ENCODE data around the gene MYO16.
"Not testable (repeated sequence)": the region's sequence is repeated elsewhere in the genome, so short reads cannot be mapped to it uniquely, and the experiment has no call there.

Gene MYO16

DNA sequence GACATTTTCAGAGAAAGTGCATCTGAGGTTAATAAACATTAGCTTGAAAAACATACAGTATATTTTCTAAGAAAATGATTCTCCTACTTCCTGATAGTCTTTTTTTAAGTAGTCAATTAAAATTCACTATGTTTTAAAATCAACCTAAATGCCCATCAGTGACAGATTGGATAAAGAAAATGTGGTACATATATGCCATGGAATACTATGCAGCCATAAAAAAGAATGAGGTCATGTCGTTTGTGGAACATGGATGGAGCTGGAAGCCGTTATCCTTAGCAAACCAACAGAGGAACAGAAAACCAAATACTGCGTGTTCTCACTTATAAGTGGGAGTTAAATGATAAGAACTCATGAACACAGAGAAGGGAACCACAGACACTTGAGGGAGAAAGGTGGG lies 462.8 kb downstream of the MYO16 start:
- not testable (repeated sequence) for H3K9ac ChIP-seq (ENCODE audit: low read depth, low read length); H3K36me3 ChIP-seq (ENCODE audit: control insufficient read depth, insufficient read depth, low read length); H3K27ac ChIP-seq (ENCODE audit: low read depth, low read length); H3K27me3 ChIP-seq (ENCODE audit: control insufficient read depth, insufficient read depth, low read length); H3K9me3 ChIP-seq (ENCODE audit: control insufficient read depth, insufficient read depth, low read length); H3K4me3 ChIP-seq (ENCODE audit: low read depth, low read length); H3K4me1 ChIP-seq (ENCODE audit: control insufficient read depth, insufficient read depth, low read length)

DNA sequence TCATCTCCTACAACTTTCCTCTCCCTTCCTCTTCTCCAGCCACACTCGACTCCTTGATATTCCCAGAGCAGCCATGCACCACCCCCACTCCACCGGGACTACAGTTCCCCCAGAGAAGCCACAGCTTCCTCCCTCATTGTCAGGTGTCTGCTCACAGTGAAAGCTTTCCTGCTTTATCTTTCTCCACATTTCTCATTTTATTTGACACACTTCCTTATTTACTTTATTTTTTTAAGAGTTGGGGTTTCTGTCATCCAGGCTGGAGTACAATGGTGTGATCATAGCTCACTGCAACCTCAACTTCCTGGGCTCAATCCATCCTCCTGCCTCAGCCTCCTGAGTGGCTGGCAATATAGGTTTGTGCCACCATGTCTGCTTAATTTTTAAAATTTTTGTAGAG lies 464.6 kb downstream of the MYO16 start:
- Histone ChIP-seq H3K4me3 (ENCODE audit: low read depth, low read length) (no peak overlapping the region), H3K9me3 (ENCODE audit: control insufficient read depth, insufficient read depth, low read length) (no peaks in the 10 kb centered on the region), H3K36me3 (ENCODE audit: control insufficient read depth, insufficient read depth, low read length) (no peaks in the 10 kb centered on the region), H3K4me1 (ENCODE audit: control insufficient read depth, insufficient read depth, low read length) (no peaks in the 10 kb centered on the region), H3K9ac (ENCODE audit: low read depth, low read length) (no peak overlapping the region), H3K27me3 (ENCODE audit: control insufficient read depth, insufficient read depth, low read length) (no peaks in the 10 kb centered on the region), H3K27ac (ENCODE audit: low read depth, low read length) (no peak overlapping the region)

DNA sequence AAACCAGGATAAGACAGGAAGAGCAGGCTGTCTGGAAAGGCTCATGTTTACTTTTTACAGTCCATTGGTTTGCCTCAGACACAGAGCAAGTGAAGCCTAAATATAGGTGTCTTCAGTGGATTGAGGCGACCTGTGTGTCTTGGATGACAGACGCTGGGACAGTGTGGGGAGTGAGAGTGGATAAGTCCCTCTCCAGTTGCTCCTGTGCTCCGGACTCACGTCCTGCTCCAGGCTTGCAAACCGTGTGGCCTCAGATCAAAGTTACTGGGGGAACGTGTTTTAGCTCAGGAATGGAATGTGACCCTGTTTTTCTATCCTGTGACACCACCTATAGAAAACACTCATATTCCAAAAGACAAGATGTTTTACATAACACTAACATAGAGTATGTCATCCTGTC lies 465.7 kb downstream of the MYO16 start:
- no peaks in the 10 kb centered on the region for H3K36me3 ChIP-seq (ENCODE audit: control insufficient read depth, insufficient read depth, low read length)
- no peak overlapping the region for H3K4me3 ChIP-seq (ENCODE audit: low read depth, low read length)
- no peaks in the 10 kb centered on the region for H3K9me3 ChIP-seq (ENCODE audit: control insufficient read depth, insufficient read depth, low read length)
- no peaks in the 10 kb centered on the region for H3K27me3 ChIP-seq (ENCODE audit: control insufficient read depth, insufficient read depth, low read length)
- H3K4me1 ChIP-seq (ENCODE audit: control insufficient read depth, insufficient read depth, low read length): no peaks in the 10 kb centered on the region
- no peak overlapping the region for H3K9ac ChIP-seq (ENCODE audit: low read depth, low read length)
- H3K27ac ChIP-seq (ENCODE audit: low read depth, low read length): no peak overlapping the region

DNA sequence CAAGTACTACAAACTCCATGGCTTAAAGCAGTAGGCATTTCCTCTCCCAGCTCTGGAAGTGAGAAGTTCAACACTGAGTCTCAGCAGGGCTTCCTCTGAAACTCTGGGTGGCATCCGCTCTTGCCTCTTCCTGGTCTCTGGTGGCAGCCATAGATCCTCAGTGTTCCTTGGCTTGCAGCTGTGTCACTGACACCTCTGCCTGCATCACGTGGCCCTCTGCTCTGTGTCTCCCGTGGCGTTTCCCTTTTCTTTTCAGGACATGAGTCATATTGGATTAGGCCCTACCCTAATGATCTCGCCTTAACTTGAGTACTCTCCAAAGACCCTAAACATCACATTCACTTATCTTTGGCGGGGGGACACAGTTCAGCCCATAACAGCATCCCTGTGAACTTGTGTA lies 466.7 kb downstream of the MYO16 start:
- H3K27me3 ChIP-seq (ENCODE audit: control insufficient read depth, insufficient read depth, low read length): no peaks in the 10 kb centered on the region
- H3K27ac ChIP-seq (ENCODE audit: low read depth, low read length): no peak overlapping the region
- H3K9me3 ChIP-seq (ENCODE audit: control insufficient read depth, insufficient read depth, low read length): no peaks in the 10 kb centered on the region
- H3K9ac ChIP-seq (ENCODE audit: low read depth, low read length): no peak overlapping the region
- no peak overlapping the region for H3K4me3 ChIP-seq (ENCODE audit: low read depth, low read length)
- no peaks in the 10 kb centered on the region for H3K36me3 ChIP-seq (ENCODE audit: control insufficient read depth, insufficient read depth, low read length)
- no peaks in the 10 kb centered on the region for H3K4me1 ChIP-seq (ENCODE audit: control insufficient read depth, insufficient read depth, low read length)

DNA sequence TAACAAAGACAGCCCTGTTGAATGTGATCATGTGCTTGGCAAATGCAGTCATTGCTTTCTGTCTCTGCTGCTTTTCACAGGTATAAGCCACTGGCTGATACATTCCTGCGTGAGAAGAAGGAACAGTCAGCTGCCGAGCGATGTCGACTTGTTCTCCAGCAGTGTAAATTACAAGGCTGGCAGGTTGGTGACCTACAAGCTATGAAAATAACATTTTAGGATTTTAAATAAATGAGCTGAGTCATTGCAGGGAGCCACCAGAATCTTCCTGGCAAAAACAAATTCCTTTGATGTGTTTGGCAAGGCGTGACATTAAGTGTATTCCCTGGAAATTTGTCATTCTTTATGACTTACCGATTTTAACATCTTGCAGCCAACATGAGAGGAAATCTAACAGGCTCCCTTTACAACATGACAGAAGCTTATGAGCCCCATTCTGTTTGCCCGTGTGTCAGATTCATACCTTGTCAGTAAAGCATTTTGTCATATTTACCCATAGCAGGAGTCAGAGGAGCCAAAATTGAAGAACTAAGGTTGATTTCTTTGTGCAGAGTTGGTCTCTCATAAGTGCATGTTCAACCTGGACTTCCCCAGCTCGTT lies 471.4 kb downstream of the MYO16 start:
- no peaks in the 10 kb centered on the region for H3K36me3 ChIP-seq (ENCODE audit: control insufficient read depth, insufficient read depth, low read length)

DNA sequence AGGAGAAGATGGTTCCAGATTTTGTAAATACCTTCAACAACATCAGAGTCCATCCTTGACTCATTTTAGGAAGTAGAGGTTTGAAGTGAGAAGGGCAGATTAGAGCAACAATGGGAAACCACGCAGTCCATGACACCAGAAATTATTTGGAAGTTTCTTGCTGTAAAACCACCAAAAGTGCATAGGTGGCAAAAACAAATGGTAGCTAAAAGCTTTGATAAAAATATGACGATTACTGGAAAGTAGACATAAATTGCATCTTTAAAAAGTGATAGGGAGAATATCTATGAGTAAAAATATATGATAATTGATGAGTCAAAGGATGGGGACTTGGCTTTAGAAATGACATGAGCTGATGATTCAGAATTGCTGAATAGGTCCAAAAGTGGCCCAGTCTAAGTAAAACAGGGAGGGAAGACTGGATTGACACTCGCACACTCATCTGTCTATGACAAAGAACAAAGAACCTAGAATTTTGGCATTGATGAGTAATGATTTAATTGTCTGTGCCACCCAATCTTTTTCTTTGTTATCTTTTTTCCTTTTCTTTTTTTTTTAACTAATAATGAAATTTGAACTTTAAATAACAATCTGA lies 472.2 kb downstream of the MYO16 start:
- no peaks in the 10 kb centered on the region for H3K36me3 ChIP-seq (ENCODE audit: control insufficient read depth, insufficient read depth, low read length)
- no peaks in the 10 kb centered on the region for H3K27me3 ChIP-seq (ENCODE audit: control insufficient read depth, insufficient read depth, low read length)
- no peaks in the 10 kb centered on the region for H3K4me1 ChIP-seq (ENCODE audit: control insufficient read depth, insufficient read depth, low read length)

More for the DNA sequence above, 471.4 kb downstream of the MYO16 start:
- no peak overlapping the region for H3K9ac ChIP-seq (ENCODE audit: low read depth, low read length)
- no peaks in the 10 kb centered on the region for H3K27me3 ChIP-seq (ENCODE audit: control insufficient read depth, insufficient read depth, low read length)
- H3K4me1 ChIP-seq (ENCODE audit: control insufficient read depth, insufficient read depth, low read length): no peaks in the 10 kb centered on the region
- H3K4me3 ChIP-seq (ENCODE audit: low read depth, low read length): no peak overlapping the region
- H3K27ac ChIP-seq (ENCODE audit: low read depth, low read length): no peak overlapping the region
- H3K9me3 ChIP-seq (ENCODE audit: control insufficient read depth, insufficient read depth, low read length): no peaks in the 10 kb centered on the region

DNA sequence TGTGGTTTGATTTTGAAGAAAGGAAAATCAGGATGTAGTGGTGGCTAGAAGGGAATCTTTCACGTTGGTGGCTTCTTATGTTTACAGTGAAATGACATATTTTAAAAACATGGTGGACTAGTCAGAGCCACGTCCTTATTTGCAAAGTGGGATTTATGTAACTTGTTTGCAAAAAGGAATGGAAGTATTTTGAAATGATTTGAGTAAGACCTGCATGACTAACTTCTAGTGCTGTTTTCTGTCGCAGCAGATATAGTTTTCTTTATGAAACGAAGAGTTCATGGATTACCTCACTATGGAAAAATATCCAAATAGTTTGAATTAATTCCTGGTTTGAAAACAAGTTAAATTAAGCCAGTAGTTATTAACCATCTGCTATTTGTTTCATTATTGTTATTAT lies 476.5 kb downstream of the MYO16 start:
- Histone ChIP-seq H3K9me3 (ENCODE audit: control insufficient read depth, insufficient read depth, low read length) (no peaks in the 10 kb centered on the region), H3K4me1 (ENCODE audit: control insufficient read depth, insufficient read depth, low read length) (no peaks in the 10 kb centered on the region), H3K27me3 (ENCODE audit: control insufficient read depth, insufficient read depth, low read length) (no peaks in the 10 kb centered on the region), H3K36me3 (ENCODE audit: control insufficient read depth, insufficient read depth, low read length) (no peaks in the 10 kb centered on the region), H3K9ac (ENCODE audit: low read depth, low read length) (no peak overlapping the region), H3K4me3 (ENCODE audit: low read depth, low read length) (no peak overlapping the region), H3K27ac (ENCODE audit: low read depth, low read length) (no peak overlapping the region)

More for the DNA sequence above, 472.2 kb downstream of the MYO16 start:
- no peak overlapping the region for H3K27ac ChIP-seq (ENCODE audit: low read depth, low read length)
- H3K4me3 ChIP-seq (ENCODE audit: low read depth, low read length): no peak overlapping the region
- H3K9ac ChIP-seq (ENCODE audit: low read depth, low read length): no peak overlapping the region
- no peaks in the 10 kb centered on the region for H3K9me3 ChIP-seq (ENCODE audit: control insufficient read depth, insufficient read depth, low read length)

DNA sequence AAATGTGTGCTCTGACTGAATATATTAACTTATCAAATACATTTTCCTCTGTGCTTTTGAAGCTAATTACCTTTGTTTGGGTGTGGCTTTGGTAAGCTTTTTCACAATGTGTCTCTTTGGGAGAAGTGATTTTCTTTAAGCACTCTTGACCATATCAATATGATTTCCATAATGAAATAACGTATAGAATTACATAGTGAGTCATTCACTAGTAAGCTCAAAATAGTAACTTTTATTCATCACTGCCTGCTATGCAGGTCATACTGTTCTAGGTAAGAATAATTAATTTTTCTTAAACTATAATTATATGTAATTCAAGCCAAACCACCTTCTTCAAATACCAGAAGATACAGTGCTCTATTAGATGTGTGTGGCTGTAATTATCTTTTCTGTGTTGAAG lies 480.7 kb downstream of the MYO16 start:
- H3K4me3 ChIP-seq (ENCODE audit: low read depth, low read length): no peak overlapping the region
- H3K27ac ChIP-seq (ENCODE audit: low read depth, low read length): no peak overlapping the region
- H3K36me3 ChIP-seq (ENCODE audit: control insufficient read depth, insufficient read depth, low read length): no peaks in the 10 kb centered on the region
- no peaks in the 10 kb centered on the region for H3K4me1 ChIP-seq (ENCODE audit: control insufficient read depth, insufficient read depth, low read length)
- H3K27me3 ChIP-seq (ENCODE audit: control insufficient read depth, insufficient read depth, low read length): no peaks in the 10 kb centered on the region
- no peak overlapping the region for H3K9ac ChIP-seq (ENCODE audit: low read depth, low read length)
- no peaks in the 10 kb centered on the region for H3K9me3 ChIP-seq (ENCODE audit: control insufficient read depth, insufficient read depth, low read length)

DNA sequence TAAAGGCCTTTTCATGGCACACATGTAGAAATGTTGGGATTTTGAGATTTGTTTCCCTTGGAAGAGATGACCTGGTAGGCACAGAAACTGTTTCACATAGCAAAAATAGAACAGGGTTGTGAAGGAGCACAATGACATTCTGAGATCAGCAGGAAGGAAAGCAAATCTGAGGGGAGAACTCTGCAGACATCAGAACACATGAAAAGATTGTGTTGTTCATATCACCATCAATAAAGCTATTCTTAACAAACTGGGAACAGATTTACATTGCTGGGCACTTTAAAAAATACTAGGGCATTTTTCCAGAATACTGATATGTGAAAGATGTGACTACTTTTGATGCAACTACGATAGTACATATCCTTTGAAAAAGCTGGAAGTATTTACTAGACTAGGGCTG lies 481.7 kb downstream of the MYO16 start:
- Histone ChIP-seq H3K27me3 (ENCODE audit: control insufficient read depth, insufficient read depth, low read length) (no peaks in the 10 kb centered on the region), H3K4me1 (ENCODE audit: control insufficient read depth, insufficient read depth, low read length) (no peaks in the 10 kb centered on the region), H3K9ac (ENCODE audit: low read depth, low read length) (no peak overlapping the region), H3K27ac (ENCODE audit: low read depth, low read length) (no peak overlapping the region), H3K9me3 (ENCODE audit: control insufficient read depth, insufficient read depth, low read length) (no peaks in the 10 kb centered on the region), H3K4me3 (ENCODE audit: low read depth, low read length) (no peak overlapping the region), H3K36me3 (ENCODE audit: control insufficient read depth, insufficient read depth, low read length) (no peaks in the 10 kb centered on the region)

DNA sequence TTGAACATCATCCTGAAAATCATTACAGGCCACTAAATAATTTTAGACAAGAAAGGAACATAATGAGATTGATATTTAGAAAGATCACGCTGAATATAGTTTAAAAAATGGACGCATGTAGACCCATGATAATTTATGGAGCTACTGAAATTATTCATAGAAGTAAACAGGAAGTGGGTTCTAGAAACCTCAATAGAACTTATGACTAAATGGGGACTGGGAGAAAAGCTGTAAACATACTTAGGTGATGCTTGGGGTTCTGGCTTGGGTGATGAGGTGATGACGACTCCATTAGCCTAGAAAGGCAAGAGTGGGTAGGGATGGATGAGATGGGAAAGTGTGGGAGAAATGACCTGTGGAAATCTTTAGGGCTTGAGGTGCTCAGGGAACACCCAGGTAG lies 484.0 kb downstream of the MYO16 start:
- Histone ChIP-seq H3K9me3 (ENCODE audit: control insufficient read depth, insufficient read depth, low read length) (no peaks in the 10 kb centered on the region), H3K4me3 (ENCODE audit: low read depth, low read length) (no peak overlapping the region), H3K4me1 (ENCODE audit: control insufficient read depth, insufficient read depth, low read length) (no peaks in the 10 kb centered on the region), H3K27me3 (ENCODE audit: control insufficient read depth, insufficient read depth, low read length) (no peaks in the 10 kb centered on the region), H3K36me3 (ENCODE audit: control insufficient read depth, insufficient read depth, low read length) (no peaks in the 10 kb centered on the region), H3K27ac (ENCODE audit: low read depth, low read length) (no peak overlapping the region), H3K9ac (ENCODE audit: low read depth, low read length) (no peak overlapping the region)

DNA sequence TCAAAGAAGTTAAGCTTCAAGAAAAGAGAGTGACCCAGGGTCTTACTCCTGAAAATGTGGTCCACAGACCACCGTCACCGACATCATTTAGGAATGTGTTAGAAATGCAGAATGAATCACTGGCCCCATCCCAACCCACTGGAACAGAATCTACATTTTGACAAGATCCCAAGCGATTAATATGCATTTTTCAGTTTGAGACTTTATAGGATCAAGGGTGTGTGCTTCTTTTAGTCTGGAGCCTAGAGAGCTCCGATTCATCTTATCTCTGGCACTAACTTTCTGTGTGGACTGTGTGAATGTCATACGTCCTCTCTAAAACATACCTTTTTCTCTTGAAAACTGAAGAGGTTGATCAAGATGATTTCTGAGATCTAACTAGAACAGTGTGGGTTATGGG lies 484.8 kb downstream of the MYO16 start:
- H3K4me1 ChIP-seq (ENCODE audit: control insufficient read depth, insufficient read depth, low read length): no peaks in the 10 kb centered on the region
- H3K36me3 ChIP-seq (ENCODE audit: control insufficient read depth, insufficient read depth, low read length): no peaks in the 10 kb centered on the region

More for the DNA sequence above, 484.8 kb downstream of the MYO16 start:
- no peak overlapping the region for H3K9ac ChIP-seq (ENCODE audit: low read depth, low read length)
- H3K4me3 ChIP-seq (ENCODE audit: low read depth, low read length): no peak overlapping the region
- H3K9me3 ChIP-seq (ENCODE audit: control insufficient read depth, insufficient read depth, low read length): no peaks in the 10 kb centered on the region
- H3K27me3 ChIP-seq (ENCODE audit: control insufficient read depth, insufficient read depth, low read length): no peaks in the 10 kb centered on the region
- H3K27ac ChIP-seq (ENCODE audit: low read depth, low read length): no peak overlapping the region
